HEK293T (cell line): Measurements from ENCODE around the gene SEC61G.

Experiments
- CTCF ChIA-PET: fragments of 350-600 bp; formaldehyde crosslinking; extraction: SDS; loops from one replicate; lab custom pipeline; 2021; ENCODE audit warnings: antibody characterized with exemption, inconsistent platforms; lab: Yijun Ruan, JAX
- POLR2A ChIA-PET: fragments of 350-600 bp; formaldehyde crosslinking; extraction: SDS; loops from one replicate; lab custom pipeline; 2020; ENCODE audit warnings: antibody characterized with exemption, inconsistent platforms; lab: Yijun Ruan, JAX
- DNase-seq: peaks from one replicate; pipeline ENCODE4 v3.0.0; 2012; ENCODE audit warnings: mixed read lengths; ENCODE audit errors: extremely low spot score
- ARNT ChIP-seq: fragments of 450-650 bp; IDR thresholded peaks from 2 replicates; pipeline ENCODE4 v1.6.1; 2017; ENCODE audit warnings: mild to moderate bottlenecking
- BHLHE40 ChIP-seq: fragments of 450-650 bp; IDR thresholded peaks from 2 replicates; pipeline ENCODE4 v1.6.1; 2016; ENCODE audit warnings: mild to moderate bottlenecking, moderate library complexity, borderline replicate concordance
- CTBP1 ChIP-seq: fragments of 450-650 bp; IDR thresholded peaks from 2 replicates; pipeline ENCODE4 v1.6.1; 2016; ENCODE audit warnings: borderline replicate concordance
- ELF4 ChIP-seq: fragments of 450-650 bp; IDR thresholded peaks from 2 replicates; pipeline ENCODE4 v1.6.1; 2017; ENCODE audit warnings: antibody characterized with exemption
- FOXA1 ChIP-seq: fragments of 450-650 bp; IDR thresholded peaks from 2 replicates; pipeline ENCODE4 v1.6.1; 2016; ENCODE audit warnings: mild to moderate bottlenecking
- FOXK2 ChIP-seq: fragments of 450-650 bp; IDR thresholded peaks from 2 replicates; pipeline ENCODE4 v1.6.1; 2016; ENCODE audit warnings: mild to moderate bottlenecking
- FOXM1 ChIP-seq: fragments of 450-650 bp; IDR thresholded peaks from 2 replicates; pipeline ENCODE4 v1.6.1; 2017; ENCODE audit warnings: mild to moderate bottlenecking, borderline replicate concordance
- HDGF ChIP-seq: fragments of 450-650 bp; IDR thresholded peaks from 2 replicates; pipeline ENCODE4 v1.6.1; 2017; ENCODE audit warnings: antibody characterized with exemption, borderline replicate concordance
- L3MBTL2 ChIP-seq: fragments of 450-650 bp; conservative IDR thresholded peaks from 2 replicates; pipeline ENCODE4 v1.6.1; 2016; ENCODE audit warnings: mild to moderate bottlenecking
- LEF1 ChIP-seq: fragments of 450-650 bp; IDR thresholded peaks from 2 replicates; pipeline ENCODE4 v1.6.1; 2017; ENCODE audit warnings: mild to moderate bottlenecking, borderline replicate concordance
- NFRKB ChIP-seq: fragments of 450-650 bp; IDR thresholded peaks from 2 replicates; pipeline ENCODE4 v1.6.1; 2016; ENCODE audit warnings: mild to moderate bottlenecking, moderate library complexity
- PKNOX1 ChIP-seq: fragments of 450-650 bp; IDR thresholded peaks from 2 replicates; pipeline ENCODE4 v1.6.1; 2016
- SP1 ChIP-seq: fragments of 450-650 bp; IDR thresholded peaks from 2 replicates; pipeline ENCODE4 v1.6.1; 2017
- SUZ12 ChIP-seq: fragments of 450-650 bp; IDR thresholded peaks from 2 replicates; pipeline ENCODE4 v1.6.1; 2016; ENCODE audit warnings: mild to moderate bottlenecking
- TARDBP ChIP-seq: fragments of 450-650 bp; IDR thresholded peaks from 2 replicates; pipeline ENCODE4 v1.6.1; 2016
- ZNF384 ChIP-seq: fragments of 450-650 bp; IDR thresholded peaks from 2 replicates; pipeline ENCODE4 v1.6.1; 2016

Gene SEC61G

GRCh38 chr7:54749200-54749599, 9.8 kb downstream of the SEC61G start:
- TF ChIP-seq HDGF (no peak), CTBP1 (no peak), BHLHE40 (no peak), ELF4 (no peak), NFRKB (no peak), FOXM1 (no peak), PKNOX1 (no peak), SUZ12 (no peak), ZNF384 (no peak), TARDBP (no peak), SP1 (no peak), LEF1 (no peak), ARNT (no peak), FOXK2 (no peak), L3MBTL2 (no peak), FOXA1 (no peak)
- DNase-seq: no peak
- CTCF ChIA-PET: no interaction called here
- POLR2A ChIA-PET: interaction anchor here (0.7 kb wide), 1 partner anchor 9 kb away, joined by 3 read pairs; the partner anchor contains the start of gene SEC61G

DNA sequence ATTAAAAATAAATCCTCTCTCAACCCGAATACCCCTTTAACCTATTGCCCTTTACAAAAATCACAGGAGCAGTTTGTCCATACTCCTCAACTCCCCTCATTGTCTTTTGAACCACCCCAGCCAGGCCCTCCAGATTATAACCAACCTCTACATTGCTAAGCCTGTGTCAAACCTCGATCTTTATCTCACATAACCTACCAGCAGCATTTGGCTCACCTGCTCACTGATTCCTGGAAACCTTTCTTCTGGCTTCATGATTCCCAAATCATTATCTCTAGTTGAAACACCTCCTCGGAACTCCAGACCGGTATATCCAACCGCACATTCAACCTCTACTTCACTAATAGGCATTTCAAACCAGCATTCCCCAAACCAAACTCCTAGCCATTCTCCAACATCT, 11.8 kb downstream of the SEC61G start:
- POLR2A ChIA-PET: interaction anchor here (0.6 to 0.7 kb wide), 2 partner anchors 10 to 12 kb away, joined by 3 read pairs; partner anchors contain the start of gene SEC61G
- CTCF ChIA-PET: no interaction called here
- TF ChIP-seq SUZ12: no peak
- TF ChIP-seq NFRKB: no peak
- no peak for TF ChIP-seq LEF1
- no peak for TF ChIP-seq SP1
- no peak for TF ChIP-seq PKNOX1
- TF ChIP-seq CTBP1: no peak
- no peak for TF ChIP-seq ZNF384
- no peak for TF ChIP-seq HDGF
- no peak for TF ChIP-seq ELF4
- no peak for TF ChIP-seq FOXM1
- TF ChIP-seq BHLHE40: no peak
- TF ChIP-seq L3MBTL2: no peak
- TF ChIP-seq TARDBP: no peak
- no peak for TF ChIP-seq FOXA1
- no peak for TF ChIP-seq ARNT
- no peak for TF ChIP-seq FOXK2

DNA sequence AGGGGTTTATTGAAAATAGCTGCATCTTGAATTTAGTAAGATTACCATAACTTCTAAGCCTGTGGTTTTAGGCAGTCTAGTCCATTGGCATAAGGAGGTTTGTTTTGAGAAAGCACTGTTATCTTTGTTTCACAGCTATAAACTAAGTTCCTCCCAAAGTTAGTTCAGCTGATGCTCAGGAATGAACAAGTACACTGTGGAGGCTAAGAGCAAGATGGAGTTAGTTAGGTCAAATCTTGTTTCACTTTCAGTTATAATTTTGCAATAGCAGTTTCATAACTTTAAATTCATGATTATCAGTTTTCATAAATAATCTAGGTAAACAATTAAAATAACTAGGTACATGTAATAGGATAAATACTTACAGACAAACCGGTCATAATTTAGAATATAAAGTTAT, 15.4 kb downstream of the SEC61G start:
- no peak for DNase-seq
- no peak for TF ChIP-seq FOXA1
- no peak for TF ChIP-seq SP1
- no peak for TF ChIP-seq CTBP1
- TF ChIP-seq LEF1: no peak
- no peak for TF ChIP-seq HDGF
- TF ChIP-seq ZNF384: no peak
- no peak for TF ChIP-seq BHLHE40
- no peak for TF ChIP-seq FOXK2
- TF ChIP-seq NFRKB: no peak
- no peak for TF ChIP-seq PKNOX1
- ChIA-PET CTCF (no interaction called here), POLR2A (interaction anchor here (0.7 kb wide), 1 partner anchor 16 kb away, joined by 4 read pairs; the partner anchor contains the start of gene SEC61G)

More for the DNA sequence above, 11.8 kb downstream of the SEC61G start:
- no peak for DNase-seq

GRCh38 chr7:54738737-54739136, 20.3 kb downstream of the SEC61G start:
- TF ChIP-seq LEF1 (no peak), NFRKB (no peak), CTBP1 (no peak), SUZ12 (no peak), FOXM1 (no peak), FOXK2 (no peak), TARDBP (no peak), PKNOX1 (no peak), BHLHE40 (no peak), ARNT (no peak), FOXA1 (no peak)
- no peak for DNase-seq
- ChIA-PET CTCF (no interaction called here), POLR2A (no interaction called here)

DNA sequence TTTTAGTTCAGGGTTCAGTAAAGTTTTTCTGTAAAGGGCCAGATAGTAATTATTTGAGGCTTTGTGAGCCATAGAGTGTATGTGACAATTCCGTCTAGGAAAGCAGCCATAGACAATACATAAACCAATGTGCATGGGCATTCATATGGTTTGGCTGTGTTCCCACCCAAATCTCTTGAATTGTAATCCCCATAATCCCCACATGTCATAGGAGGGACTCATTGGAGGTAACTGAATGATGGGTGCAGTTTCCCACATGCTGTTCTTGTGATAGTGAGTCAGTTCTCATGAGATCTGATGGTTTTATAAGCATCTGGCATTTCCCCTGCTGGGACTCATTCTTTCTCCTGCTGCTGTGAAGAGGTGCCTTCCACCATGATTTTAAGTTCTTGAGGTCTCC, 29.9 kb downstream of the SEC61G start:
- ChIA-PET POLR2A (no interaction called here), CTCF (no interaction called here)
- TF ChIP-seq ARNT (no peak), SUZ12 (no peak), L3MBTL2 (no peak), HDGF (no peak), LEF1 (no peak), FOXK2 (no peak), FOXA1 (no peak), ZNF384 (no peak), BHLHE40 (no peak), NFRKB (no peak), PKNOX1 (no peak), FOXM1 (no peak), ELF4 (no peak), CTBP1 (no peak), SP1 (no peak), TARDBP (no peak)
- no peak for DNase-seq
